HG02798 (cell line): ENCODE results near the gene THADA.
A peak's percentile ranks its signal among the peaks of the same experiment; 100 is the strongest.
"Not testable (repeated sequence)": the region's sequence is repeated elsewhere in the genome, so short reads cannot be mapped to it uniquely, and the experiment has no call there.

ENCODE experiments used
- ATAC-seq: cut with Tn5 transposase; IDR thresholded peaks from one replicate; pipeline ENCODE4 v1.9.1; 2021; ENCODE audit warnings: mild to moderate bottlenecking; ENCODE audit not compliant: unreplicated experiment, poor library complexity

Gene THADA

DNA sequence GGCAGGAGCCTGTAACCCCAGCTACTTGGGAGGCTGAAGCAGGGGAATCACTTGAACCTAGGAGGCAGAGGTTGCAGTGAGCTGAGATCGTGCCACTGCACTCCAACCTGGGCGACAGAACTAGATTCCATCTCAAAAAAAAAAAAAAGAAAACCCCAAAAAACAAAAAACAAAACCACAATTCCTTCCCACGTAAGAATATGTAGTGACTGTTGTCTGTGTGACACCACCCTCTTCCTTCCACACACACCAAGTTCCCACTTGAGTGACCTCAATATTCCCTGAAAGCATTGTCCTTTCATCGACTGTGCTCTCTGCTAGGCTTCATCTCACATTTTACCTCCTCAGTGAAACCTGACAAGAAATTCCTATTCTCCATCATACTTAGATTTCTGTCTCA is 8.8 kb upstream of the THADA start:
- no peak for ATAC-seq

DNA sequence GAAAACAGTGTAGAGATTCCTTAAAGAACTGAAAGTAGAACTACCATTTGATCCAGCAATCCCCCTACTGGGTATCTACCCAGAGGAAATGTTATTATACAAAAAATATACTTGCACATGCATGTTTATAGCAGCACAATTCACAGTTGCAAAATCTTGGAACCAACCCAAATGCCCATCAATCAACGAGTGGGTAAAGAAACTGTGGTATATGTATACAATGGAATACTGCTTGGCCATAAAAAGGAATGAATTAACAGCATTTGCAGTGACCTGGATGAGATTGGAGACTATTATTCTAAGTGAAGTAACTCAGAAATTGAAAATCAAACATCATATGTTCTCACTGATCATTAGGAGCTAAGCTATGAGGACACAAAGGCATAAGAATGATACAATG is 4.8 kb upstream of the THADA start:
- ATAC-seq: not testable (repeated sequence)

DNA sequence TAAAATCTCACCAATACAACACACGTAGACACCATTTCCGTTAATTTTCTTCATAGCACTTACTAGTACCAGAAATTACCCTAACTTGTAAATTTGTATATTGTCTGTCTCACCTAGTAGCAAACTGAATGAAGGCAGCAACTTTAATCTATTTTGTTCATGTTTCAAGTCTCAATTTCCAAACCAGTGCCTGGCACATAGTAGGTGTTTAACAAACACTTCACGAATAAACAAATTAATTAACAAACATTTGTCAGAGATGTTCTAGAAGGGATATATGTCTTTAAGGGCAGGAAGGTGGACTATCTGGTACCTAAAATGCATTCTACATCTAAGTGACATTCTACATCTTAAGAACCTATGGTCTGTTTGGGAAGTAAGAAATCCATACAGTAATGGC is 963 bp downstream of the THADA start:
- ATAC-seq: no peak

DNA sequence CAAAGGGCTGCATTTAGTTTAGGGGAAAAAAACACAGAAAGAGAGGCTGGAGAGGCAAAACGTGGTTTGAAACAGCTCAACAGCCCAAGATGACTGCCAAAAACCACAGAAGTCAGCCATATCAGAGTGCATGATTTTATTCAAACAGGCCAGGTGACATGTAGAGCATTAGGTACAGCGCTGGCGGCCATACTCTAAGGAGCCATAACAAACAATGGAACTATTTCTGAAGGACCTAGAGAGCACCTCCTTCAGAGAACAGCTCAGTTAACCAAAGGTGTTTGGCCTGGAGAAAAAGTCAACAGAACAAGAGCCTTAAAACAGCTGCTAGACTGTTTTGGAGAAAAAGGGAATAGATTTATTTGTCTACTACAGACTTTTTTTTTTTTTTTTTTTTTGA is 2.6 kb downstream of the THADA start:
- ATAC-seq: no peak

DNA sequence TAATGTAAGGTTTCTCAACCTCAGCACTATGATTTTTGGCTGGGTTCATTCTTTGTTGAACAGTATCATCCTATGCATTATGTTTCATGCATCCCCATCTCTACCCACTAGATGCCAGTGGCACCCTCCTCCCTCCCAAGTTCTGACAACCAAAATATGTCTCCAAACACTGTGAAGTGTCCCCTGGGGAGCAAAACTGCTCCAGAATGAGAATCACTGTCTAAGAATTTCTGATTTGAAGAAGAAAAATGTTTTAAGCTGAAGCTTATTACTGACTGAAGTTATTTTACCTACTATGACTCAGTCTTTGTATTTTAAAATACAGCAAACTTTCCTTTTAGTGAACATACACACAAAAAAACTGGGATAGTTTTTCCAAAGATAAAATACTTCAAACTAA is 3.4 kb downstream of the THADA start:
- no peak for ATAC-seq

DNA sequence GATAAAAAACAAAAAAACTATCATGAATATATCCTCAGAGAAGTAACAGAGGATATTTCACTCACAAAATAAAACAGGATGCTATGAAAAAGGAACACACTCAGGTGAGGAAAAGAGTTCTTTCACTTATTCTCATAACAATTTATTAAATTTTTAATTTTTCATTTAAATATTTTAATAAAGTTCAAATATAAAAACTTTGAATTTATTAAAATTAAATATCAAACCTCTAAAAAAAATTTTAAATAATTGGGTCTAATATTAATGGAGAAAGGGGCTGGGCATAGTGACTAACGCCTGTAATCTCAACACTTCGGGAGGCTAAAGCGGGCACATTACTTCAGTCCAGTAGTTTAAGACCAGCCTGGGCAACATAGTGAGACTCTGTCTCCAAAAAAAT is 10.1 kb downstream of the THADA start:
- ATAC-seq: no peak

DNA sequence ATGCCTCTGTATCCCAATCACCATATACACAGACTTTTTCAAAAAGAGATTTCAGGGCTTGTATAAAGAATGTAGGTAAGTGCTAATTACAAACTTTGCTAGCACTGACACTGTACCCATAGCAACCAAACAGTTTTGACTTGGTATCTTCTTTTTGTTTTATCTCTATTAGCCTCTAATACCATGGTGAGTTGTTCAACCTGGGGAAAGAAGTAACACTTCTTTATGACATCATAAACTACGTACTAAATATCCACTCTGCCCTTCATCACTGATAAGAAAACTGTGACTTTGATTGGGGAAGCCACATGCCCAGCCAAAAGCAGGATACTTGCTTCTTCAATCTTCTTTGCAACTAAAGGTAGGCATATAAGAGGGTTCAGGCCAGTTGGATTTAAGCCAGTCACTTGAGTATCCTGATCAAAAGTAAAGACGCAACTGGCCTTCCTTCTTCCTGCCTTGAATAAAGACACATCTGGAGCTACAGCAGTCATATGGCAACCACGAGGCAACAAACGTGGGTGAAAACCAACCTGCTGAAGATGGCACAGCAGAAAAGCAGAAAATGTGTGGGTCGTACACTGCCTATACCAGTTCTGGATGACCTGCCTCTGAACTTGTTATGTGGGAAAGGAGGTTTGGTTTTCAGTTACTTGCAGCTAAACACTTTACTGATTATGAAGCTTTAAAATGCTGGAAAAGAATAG is 16.4 kb downstream of the THADA start:
- no peak for ATAC-seq

DNA sequence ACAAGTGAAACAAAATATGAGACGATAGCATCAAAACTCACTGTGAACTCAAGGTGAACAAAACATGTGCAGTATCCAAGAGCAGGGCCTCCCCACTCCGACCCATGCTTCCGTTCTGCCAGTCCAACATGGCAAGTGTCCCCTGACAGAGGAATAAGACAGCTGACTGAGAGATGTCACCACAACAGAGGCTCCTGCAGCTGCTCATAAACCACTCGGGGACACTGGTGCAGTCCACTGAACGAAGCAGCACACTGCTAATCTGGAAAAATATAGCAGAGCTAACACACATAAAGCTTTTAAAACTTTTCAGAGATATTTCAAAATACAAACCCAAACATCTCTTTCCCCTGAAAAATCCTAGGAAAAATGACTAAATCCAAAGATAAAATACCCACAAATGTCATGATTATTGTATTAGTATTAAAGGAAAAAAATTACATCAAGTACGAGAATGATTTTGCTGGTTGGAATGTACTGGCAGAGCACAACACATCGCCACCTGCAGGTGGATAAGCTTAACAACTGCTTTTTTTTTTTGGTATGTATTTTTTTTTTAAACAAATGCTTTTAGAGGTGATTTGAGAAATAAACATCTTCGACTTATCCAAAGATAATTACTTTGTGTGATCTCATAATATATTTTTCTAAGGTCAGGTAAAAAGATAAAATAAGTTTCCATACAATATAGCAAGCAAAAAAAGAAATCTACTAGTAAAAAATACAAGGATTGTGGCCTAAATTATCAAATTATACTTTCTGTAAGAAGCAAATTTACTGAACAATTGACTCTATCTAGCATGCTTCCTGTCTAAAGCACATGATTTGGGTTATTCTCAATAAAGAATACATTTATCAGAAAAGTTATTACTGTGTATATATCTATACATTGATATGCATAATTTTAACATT is 18.6 kb downstream of the THADA start:
- ATAC-seq: no peak

DNA sequence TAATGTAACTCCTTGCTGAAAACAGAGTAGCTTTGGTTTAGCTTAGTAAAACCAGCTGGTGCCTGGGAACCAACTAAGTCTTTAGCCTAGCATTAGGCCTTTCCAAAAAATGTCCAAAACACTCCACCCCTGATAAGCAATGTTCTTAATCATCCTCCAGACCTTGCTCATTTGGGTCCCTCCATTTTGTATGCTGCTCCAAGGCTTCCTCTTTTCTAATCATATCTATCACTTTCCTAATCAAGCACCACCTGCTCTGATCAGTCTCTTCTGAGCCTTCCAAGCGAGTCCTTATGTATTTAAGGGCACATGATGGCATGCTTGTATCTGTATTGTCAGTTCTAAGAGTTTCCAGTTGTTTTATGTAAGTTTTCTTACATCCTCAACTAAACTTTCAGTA is 23.6 kb downstream of the THADA start:
- ATAC-seq: no peak

DNA sequence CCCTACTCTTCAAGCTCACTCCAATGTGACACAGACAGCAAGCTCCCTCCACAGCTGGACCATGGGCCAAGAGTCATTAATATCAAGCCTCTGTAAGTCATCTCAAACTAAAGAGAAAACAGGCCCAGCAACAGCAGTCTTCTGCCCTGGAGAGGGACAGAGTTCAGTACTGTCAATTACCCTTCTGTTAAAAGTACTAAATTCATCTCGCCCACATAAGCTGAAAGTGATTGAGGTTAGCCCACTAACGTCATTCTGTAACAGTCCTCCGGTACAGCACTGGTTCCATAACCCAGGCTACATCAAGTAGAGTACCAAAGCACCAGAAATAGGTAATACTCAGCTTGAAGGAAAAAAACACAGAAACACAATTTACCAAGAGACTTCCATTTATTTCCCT is 25.9 kb downstream of the THADA start:
- ATAC-seq: peak; percentile 81

DNA sequence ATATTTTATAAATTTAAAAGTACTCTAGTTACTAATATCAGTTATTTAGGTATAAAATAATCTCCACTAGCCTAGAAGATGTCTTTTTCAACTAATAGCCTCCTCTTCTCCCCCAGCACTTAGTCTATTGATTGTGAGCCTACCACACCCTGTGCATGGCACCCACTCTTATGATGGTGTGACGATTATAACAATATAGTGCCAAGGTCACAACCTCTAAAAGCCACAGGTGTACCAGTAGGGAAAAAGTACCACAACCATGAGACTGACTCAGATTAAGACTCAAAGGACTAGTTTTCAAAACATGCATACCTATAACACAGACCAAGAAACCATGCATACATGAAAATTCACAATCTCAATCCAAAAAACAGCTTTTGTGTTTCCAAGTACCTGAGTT is 27.6 kb downstream of the THADA start:
- no peak for ATAC-seq

DNA sequence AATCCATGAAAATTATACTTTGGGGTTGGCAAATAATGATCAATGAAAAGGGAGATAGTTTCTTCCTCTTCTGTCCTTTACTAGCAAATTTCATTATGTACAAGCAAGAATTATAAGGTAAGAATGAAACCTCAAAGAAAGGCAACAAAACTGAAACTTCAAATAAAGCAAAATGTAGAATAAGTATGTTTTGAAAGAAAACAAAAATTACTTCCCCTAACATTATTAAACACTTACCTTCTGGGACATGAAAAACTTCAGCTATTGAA is 29.4 kb downstream of the THADA start:
- ATAC-seq: no peak

DNA sequence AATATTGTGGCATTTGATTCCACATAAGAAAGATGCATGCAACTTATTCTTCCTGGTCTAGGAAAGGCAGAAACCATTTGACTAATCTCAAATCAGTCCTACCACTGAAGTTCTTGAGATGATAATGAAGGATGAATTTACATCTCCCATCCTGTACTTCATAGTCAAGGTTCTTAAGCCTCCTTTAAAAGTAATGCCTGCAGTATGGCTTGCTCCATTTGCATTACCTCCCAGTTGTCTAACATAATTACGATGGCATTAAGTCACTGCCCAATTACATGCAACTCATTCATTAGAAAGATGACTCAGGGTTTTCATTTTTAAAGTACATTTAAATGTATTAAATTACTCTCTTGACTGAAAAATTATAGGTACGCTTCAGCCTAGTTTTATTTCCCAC is 32.2 kb downstream of the THADA start:
- ATAC-seq: no peak

DNA sequence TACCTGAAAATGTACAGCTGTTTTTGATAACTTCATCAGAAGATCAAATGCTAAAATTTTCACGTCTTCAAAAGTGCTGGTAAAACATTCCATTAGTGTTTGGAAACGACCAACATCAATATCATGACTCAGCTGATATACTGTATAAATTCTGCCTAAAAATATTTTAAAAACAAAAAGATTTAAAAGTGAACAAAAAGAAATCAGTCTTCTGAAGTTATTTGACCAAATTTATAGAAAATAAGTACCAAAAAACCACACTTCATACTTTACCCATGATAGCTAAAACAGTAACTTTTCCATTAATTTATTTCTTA is 35.6 kb downstream of the THADA start:
- no peak for ATAC-seq

DNA sequence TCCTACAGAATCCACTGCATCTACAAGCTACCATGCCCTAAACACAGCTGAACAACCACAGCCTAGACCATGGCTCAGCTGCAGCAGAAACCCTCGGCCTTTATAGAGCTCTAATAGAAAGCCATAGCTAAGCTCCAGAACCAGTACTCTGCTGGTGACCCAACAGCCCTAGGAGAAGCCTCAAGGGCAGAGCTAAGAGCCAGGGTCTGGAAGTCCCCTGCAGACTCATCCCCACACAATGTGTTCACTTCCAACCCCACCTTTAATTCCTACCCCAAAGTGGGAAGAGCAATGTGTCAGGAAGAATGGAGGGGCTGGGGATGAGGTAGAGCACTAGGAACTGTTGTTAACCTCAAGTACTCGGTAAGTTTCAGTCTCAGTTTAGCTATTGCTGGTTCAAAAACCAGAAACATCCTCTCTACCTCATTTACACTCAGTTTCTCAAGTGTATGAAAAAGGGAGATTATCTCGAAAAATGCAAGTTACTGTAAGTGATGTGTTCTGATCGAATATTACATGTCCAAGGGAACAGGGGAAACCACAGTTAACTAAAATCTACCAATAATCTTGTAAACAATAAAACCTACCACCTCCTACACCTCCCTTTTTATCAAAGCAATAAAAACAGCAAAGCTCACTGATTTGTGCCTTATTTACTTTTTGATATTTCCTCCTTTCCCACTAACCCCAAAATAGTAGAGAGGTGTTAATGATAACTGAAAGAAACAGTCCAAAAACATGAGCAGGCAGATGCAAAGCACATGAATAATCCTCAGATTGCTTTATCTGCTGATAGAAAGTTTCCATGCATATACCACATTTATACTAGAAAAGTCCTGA is 36.2 kb downstream of the THADA start:
- ATAC-seq: peak; percentile 93

DNA sequence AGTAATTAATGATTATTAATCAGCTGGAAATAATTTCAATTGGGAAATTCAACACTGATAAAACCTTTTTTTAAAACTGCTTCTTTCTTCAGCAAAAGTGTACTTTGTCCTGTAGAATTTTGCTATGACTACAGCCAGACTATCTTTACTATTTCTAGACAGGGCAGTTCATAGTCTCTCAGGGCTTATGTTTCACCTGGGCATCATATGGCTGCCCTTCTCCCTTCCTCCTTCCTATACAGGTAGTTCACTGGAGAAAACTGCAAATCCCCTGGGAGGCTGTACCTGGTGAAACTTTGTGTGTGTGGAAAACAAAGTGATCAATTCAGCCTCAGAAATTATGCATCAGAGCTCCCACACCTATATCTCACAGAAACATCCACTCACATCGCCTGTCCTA is 38.6 kb downstream of the THADA start:
- no peak for ATAC-seq

DNA sequence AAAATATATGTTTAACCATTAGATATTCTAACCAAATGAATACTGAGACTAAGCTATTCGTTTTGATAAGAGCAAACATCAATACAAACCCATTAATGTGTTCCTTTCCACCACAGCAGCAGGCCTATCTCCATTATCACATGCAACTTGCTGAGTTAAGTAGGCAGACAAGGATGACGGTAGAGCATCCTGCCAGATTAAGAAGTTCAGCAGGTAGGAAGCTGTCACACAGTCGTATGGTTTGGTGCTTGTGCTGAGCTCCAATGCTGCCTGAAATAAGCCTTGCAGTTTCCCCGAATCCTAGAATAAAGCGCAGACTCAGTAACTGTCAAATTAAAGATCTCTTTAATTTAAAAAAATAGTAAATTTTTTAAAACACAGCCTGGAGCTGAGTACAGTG is 39.6 kb downstream of the THADA start:
- no peak for ATAC-seq

DNA sequence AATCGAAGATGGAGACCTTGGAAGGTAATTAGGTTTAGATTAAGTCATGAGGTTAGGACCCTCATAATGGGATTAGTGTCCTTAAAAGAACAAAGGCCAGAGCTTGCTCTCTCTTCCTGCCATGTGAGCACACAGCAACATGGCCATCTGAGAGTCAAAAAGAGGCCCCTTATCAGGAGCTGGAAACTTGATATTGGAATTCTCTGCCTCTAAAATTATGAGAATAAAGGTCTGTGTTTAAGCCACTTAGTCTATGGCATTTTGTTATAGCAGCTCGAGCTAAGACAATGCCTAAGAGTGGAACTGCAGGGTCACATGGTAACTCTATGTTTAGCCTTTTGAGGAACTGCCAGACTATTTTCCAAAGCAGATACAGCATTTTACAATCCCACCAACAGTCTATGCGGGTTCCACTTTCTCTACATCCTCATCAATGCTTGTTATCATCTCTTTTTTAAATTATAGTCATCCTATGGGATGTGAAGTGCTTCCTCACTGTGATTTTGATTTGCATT is 42.4 kb downstream of the THADA start:
- no peak for ATAC-seq

DNA sequence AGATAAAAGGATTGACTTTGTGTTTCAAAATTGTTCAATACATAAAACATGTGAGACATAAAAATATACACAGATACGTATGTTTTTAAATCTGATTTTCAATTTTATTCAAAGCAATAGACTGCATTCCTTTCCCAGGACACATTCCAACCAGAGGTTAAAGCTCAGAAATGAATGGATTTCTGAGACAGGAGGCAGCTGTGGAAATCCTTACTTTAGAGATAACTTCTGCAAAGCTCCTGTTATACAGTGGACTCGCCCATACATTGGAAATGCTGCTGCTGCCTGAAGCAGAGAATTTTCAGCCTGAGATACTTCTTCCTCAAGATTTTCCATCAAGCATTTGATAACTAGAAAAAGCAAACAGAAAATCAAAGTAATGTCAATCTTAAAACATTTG is 43.8 kb downstream of the THADA start:
- ATAC-seq: no peak

DNA sequence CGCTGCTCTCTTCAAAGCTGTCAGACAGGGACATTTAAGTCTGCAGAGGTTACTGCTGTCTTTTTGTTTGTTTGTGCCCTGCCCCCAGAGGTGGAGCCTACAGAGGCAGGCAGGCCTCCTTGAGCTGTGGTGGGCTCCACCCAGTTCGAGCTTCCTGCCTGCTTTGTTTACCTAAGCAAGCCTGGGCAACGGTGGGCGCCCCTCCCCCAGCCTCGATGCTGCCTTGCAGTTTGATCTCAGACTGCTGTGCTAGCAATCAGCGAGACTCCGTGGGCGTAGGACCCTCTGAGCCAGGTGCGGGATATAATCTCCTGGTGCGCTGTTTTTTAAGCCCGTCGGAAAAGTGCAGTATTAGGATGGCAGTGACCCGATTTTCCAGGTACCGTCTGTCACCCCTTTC is 47.5 kb downstream of the THADA start:
- ATAC-seq: not testable (repeated sequence)

DNA sequence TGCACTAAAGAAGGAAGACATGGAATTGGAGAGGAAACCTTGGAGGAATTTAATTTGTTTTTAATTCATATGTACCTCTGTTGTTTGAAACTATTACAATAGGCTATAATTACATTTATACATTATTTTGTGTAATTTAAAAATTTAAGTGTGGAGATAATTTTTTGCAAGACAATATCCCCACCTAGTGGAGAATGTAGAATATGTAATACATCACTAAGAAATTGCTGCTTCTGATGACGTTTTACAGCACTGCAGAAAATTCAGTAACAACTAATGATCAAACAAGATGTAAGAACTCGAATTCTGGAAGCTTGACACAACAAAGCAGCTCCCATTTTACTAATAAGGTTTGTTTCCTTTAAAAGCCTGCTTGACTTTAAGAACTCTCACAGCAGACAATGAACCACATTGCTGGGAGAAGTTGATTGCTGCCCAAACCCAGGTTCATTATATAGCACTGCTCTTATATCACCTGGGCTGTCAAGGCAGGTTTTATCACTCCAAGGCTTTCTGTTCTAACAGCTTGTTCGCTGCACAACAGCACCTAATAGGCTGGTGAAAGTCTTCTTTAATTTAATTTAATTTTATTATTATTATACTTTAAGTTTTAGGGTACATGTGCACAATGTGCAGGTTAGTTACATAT is 53.4 kb downstream of the THADA start:
- no peak for ATAC-seq
